ENCODE measurements around the gene TRANK1.
A peak's percentile ranks its signal among the peaks of the same experiment; 100 is the strongest.
"Not testable (repeated sequence)": the region's sequence is repeated elsewhere in the genome, so short reads cannot be mapped to it uniquely, and the experiment has no call there.

TRANK1 gene

DNA sequence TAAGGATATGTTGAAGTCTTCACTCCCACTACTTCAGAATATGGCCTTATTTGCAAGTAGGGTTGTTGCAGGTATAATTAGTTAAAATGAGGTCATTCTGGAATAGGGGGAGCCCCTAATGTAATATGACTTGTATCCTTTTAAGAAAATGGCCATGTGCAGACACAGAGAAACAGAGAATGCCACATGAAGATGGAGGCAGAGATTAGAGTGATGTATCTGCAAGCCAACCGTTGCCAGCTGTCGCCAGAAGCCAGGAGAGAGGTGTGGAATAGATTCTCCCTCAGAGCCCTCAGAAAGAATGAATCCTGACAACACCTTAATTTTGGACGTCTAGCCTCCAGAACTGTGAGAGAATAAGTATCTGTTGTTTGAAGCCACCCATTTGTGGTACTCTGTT, 11.3 kb upstream of the TRANK1 start:
- no peak for DNase-seq

DNA sequence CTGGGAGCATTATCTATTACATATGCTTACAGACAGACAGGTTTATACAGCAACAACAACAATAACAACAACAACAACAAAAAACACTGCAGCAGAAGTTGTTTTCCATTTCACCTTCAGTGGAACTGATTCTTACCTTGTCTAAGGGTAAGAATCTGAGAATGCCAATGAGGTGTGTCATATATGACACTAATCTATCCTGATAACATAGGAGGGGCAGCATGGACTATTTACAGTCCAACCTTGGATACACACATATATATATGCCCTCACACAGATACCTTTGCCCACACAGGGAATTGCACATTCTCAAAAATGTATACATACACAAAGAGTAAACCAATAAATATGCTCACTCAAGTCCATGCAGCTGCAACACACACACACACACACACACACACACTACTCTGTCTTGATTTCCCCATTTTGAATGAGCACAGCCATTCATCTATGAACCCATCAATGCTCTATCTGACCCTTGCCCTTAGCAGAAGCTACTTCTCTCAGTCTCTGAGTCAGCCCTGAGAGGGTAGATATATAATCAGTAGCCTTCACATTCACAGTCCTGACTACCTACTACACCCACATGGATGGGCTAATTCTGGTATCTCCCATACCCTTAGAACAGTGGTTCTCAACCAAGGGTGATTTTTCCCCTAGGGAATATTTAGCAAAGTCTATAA, 9.7 kb upstream of the TRANK1 start:
- DNase-seq = no peak

- DNase-seq = not testable (repeated sequence)
These were observed 3.0 kb upstream of the TRANK1 start for GRCh38 chr3:36947814-36948213.

DNA sequence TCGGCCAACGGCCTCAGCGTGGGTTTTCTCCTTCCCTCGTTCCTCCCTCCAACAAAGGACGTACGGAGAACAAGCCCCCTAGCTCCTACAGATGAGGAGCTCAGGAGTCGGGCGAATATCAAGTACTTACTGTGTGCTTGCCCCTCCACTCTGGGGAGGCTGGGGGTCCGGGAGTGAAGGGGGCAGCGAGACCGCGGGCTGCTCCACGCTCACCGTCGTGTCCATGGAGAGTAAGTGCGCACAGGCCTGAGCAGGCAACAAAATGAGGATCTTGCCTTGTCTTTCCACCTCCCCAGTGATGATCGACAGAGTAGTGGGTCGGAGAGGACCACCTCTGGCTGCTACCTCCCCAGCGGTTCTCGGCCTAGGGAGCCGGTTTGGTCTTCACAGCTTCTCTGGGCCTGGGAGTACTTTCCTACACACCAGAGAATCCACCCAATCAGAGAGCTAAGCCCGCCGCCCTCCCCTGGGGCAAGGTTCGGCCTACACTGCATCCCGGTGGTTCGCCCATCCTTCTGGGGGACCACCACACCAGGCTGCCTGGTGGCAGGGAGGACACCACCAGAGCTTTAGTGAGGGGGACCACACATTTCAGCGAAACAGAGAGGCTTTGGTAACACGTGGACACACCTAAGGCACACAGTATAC, 603 bp upstream of the TRANK1 start:
- DNase-seq = no peak

GRCh38 chr3:36944012-36944640, 728 bp downstream of the TRANK1 start:
- peak; percentile 12 for DNase-seq

DNA sequence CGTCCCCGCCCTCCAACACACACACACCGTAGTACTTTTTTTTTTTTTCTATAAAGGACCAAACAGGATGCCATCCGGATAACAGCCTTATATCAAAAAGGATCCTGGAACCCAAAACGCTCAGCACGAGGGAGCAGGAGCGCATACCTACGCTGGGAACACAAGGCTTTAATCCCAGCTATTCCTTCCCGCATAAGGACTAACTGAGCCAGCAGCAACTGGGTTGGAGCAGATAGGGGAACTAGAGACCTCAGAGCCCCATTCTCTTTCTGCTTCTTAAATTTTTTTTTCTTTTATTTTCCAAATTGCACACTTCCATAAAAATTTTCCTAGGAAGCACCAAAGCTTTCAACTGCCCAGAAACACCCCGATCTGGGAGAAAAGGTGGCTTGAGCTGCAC, 1.3 kb downstream of the TRANK1 start:
- DNase-seq = no peak

DNA sequence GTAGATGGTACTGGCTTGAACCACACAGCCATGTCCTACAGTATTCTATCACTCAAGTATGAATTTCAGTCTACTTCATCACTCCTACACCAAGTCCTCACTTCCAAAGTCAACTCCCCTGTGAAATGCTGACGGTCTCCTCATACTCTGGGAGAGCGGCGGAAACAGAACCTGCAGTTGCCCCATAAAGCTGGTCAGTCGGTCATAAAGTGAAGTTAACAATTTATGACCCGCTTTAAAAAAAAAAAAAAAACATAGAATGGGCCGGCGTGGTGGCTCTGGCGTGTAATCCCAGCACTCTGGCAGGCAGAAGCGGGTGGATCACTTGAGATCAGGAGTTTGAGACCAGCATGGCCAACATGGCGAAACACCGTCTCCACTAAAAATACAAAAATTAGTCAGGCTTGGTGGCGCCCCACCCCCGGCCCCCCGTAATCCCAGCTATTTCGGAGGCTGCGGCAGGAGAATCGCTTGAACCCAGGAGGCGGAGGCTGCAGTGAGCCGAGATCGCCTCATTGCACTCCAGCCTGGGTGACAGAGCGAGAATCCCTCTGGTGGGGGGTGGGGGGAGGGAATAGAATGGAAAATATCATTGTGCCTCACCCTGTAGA, 2.1 kb downstream of the TRANK1 start:
- no peak for DNase-seq

GRCh38 chr3:36941658-36942057, 3.2 kb downstream of the TRANK1 start:
- no peak for DNase-seq

DNA sequence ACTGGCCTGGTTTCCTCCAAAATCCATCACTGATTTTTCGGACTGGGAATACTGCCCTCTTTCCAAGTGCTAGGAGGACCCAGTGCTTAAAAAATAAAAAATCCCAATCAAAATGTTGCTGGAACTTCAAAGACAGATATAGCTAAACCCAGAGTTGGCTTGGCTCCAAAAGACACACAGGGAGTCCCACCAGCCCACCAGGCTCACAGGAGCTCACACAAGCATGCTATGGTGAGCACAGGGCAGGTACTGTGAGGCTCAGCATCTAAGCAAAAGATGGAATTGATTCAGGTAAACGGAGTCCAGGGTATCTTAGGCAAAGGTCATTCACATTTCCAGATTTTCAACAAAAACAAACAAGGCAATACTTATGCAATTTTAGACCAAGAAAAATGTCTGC, 3.7 kb downstream of the TRANK1 start:
- DNase-seq = no peak

DNA sequence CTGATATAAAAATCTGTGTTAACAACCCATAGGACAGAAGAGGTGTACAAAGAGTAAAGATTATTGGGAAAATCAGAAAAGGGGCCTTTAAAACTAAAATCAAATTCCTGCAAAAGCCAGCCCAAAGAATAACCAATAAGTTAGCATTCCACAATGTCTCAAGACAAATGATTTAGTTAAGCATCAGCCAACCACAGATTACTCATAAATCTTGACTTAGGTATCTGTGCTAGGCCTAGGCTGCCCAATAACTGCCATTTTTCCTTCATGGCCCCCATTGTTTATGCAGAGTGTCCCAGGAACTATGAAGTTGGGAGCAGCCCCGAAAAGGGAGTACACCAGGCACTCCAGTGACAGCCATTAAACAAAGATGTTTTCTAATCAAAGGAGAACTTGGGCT, 7.4 kb downstream of the TRANK1 start:
- no peak for DNase-seq

DNA sequence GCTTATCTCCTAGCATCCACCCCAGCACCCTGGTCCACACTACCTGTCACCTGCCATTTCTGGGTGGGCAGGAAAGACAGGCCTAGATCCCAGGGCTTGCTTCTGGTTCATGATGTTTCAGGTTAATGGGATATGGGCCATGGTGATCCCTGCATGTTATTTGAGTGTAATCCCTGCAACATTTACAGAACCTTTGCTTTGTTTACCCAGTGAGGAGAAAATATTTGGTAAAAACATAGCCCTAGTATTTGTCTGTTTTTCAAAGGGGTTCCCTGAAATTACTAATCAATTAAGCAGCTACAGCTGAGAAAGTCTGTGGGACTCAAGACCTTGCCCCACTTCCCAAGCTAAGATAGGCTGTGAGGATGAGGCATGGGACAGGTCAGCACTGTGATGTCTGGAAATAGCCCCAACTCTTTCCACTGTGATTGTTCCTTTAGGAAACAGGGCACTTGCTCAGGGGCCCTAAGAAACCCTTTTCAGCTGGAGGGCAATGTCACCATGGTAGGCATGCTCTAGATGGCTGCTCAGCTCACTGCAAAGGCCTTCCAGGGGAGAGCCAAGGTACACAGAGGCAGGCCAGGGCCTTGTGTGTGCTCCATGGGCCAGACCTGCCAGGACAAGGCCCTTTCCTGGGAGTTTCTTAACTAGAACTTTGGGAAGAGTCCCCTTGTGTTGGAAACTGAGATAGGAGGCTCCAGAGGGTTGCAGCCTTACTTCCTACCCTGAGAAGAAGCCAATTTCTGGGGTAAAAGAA, 11.1 kb downstream of the TRANK1 start:
- no peak for DNase-seq

DNA sequence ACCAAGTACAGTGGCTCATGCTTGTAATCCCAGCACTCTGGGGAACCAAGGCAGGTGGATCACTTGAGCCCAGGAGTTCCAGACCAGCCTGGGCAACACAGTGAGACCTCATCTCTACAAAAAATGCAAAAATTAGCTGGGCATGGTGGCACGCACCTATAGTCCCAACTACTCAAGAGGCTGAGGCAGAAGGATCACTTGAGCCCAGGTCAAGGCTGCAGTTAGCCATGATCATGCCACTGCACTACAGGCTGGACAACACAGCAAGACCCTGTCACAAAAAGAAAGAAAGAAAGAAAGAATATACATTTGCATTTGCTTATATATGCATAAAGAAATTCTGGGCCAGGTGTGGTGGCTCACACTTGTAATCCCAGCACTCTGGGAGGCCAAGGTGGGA, 13.4 kb downstream of the TRANK1 start:
- not testable (repeated sequence) for DNase-seq

GRCh38 chr3:36928220-36928619, 16.6 kb downstream of the TRANK1 start:
- DNase-seq = no peak

DNA sequence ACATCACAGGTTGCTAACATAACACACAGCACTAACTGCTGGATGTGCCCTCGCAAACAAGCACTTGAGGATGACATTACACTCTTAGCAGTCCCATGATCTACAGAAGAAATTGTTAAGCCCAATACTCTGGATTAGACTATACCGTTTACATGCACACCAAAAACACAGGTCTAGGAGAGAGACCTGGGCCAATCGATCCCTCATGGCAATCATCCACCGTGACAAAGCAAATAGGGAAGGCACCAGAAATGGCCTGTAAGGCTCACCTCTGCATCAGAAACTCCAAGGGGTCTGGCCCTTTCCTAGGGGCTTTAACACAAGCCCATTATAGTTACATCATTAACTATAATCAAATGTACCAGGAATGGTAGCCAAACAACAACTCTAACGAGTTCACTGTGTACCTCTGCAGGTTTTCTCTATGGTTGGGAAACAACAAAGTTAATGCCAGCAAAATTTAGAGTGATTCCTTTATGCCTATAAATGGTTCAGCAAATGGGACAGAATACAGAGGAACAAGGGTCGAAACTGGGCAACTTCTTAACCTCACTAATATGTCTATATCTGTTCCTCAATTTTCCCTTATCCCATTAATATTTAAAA, 18.5 kb downstream of the TRANK1 start:
- DNase-seq = no peak

DNA sequence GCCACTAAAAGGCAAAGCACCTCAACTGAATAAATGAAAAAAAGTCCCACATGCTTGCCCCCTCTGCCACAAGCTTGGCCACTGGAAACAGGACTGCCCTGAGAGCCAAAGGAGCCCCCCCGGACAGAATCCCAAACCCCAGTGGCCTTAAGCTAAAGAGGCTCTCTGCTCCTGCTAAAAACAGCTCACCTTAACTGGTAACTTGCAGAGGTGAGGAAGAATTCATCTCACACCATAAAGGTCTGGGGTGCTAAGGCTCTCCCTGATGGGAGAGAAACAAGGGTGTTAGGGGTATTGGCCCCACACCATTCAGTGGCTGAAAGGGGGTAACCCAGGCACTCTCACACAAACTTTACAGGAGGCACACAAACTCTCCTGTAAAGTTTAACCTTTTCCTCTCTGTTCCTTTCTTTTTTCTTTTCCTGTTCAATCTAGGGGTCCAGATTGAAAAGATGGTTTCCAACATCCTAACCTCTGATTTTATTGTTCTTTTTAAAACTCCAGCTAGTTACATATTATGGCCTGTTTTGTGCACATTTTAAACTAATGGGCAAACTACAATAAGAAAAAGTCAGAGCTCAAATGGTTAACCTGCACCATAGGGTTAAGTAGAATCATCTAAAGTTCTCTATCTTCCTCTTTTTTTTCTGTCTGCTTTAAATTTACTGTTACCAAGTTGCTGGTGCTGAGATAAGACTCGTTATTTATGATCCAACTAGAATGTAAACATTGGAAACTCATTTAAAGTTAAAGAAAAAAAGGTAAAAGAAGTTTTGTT, 19.9 kb downstream of the TRANK1 start:
- DNase-seq = no peak

DNA sequence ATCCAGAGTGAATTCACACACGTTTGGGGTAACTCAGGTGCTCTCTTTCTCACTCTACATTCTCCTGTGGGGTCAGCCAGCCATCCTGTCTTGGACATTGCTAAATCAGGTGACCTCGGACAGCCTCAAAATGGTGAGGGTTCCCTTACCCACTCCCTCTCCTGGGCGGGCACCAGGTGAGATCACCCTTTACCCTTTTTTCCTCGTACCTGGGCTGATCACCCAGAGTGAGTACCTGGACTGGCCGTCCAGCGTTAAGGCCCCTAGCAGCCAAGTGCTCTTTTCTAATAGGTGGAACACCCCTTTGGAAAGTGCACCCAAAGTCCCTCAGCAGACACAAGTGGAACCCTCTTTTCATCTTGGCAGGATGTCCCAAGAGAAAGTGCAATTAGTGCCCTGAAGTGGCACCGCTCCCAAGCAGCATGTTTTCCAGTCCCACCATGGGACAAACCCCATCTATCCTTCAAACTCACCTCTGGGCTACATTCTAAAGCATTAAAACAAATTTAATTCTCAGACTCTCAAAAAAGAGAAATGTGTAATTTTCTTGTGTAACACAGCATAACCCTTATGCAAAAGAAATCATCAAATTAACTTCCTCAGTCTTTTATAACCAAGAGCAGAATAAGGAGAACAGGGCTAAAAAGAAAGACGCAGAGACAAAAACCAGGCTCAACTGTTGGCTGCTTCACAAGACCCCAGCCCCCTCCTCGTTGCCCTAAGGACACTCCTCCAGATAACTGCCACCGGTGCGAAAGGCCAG, 20.7 kb downstream of the TRANK1 start:
- DNase-seq = no peak

GRCh38 chr3:36923523-36923943, 21.3 kb downstream of the TRANK1 start:
- DNase-seq = no peak

DNA sequence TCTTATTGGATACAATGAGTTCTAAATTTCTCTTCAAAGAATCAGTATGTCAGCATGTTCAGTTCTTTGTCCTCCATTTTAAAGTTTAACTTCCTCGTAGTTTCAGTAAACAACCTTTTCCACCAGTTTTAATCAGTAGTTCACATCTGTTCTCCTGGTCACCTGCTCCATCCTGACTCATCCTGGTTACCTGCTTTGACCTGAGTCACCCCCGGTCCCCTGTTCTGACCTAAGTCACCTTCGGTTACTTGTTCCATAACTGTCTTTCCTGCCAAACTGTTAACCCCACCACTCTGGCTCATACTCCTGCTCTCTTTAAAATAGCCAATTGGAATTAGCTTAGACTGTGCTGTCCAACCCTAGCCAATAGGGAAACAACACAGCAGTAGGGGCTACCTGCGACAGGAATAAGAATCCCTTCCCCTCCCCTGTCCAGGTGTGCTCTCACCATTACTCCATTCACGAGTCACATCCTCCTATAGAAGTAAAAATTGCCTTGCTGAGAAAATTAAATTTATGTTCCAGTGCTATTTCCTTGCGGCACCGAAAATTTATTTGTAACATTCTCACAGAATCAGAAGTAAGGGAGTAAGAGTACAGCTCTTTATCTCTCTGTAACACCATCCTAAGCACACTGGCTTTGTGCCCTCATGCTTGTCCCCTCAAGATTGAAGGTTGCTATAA, 23.8 kb downstream of the TRANK1 start:
- DNase-seq = no peak

DNA sequence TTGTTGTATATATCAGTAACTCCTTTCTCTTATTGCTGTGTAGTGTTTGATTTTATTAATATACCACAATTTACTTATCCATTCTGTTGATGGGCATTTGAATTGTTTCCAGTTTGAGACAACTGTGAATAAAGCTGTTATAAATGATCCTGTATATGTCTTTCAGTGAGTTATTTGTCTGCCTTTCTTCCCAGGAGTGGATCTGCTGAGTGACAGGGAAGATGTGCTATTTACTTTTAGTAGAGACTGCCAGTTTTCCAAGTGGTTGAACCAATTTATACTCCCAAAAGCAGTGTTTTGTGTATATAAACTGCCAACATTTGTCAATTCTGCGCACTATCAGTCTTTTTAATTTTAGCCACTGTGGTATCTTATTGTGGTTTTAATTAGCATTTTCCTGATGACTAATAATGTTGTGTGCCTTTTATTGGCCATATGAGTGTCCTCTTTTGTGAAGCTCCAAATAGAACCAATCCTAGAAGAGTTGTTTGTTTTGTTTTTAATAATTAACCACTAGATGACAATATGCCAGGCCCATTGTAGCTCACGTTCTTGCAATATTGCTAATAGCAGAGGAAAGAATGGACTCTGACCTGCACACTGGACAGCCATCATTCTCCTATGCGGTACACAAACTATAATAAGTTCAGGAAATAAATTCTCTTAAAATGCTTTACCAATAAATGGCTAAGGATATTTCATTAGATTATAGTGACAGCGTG, 25.3 kb downstream of the TRANK1 start:
- DNase-seq = no peak

DNA sequence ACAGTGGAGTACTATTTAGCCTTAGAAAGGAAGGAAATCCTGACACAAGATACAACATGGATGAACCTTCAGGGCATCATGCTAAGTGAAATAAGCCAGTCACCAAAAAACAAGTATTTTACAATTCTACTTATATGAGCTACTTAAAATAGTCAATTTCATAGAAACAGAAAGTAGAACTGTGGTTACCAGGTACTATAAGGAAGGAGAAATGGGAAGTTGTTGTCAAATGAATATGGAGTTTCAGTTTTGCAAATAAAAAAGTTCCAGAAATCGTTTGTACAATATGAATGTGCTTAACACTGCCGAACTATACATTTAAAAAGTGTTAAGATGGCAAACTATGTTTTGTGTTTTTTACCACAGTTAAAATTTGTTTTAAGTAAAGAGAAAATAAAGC, 26.8 kb downstream of the TRANK1 start:
- peak; percentile 31 for DNase-seq

All from RPMI8226 (cell line).